Suprapubic skin (tissue), 4 donors: ENCODE measurements around the gene CYP1A1. TPM values are rescaled to one million over a fixed set of nuclear protein-coding genes. Genes with fewer than 3 reads are reported as not detected.
"Not testable (repeated sequence)": the region's sequence is repeated elsewhere in the genome, so short reads cannot be mapped to it uniquely, and the experiment has no call there.

ENCODE experiments used
- DNase-seq, 2 donors: peaks; one replicate each; pipeline ENCODE4 v3.0.0-alpha.2; 2019; ENCODE audit warnings: low spot score in 2 of 2
- H3K27ac ChIP-seq: fragments of 200-600 bp; sonication (generic); one replicate; pipeline ENCODE4 v1.5.1; 2019
- H3K27me3 ChIP-seq: fragments of 200-600 bp; sonication (generic); one replicate; pipeline ENCODE4 v1.5.1; 2019
- H3K36me3 ChIP-seq: fragments of 200-600 bp; sonication (generic); one replicate; pipeline ENCODE4 v1.5.1; 2019
- H3K4me1 ChIP-seq: fragments of 200-600 bp; sonication (generic); one replicate; pipeline ENCODE4 v1.5.1; 2019
- H3K4me3 ChIP-seq: fragments of 200-600 bp; sonication (generic); one replicate; pipeline ENCODE4 v1.5.1; 2019; ENCODE audit warnings: mild to moderate bottlenecking
- H3K9me3 ChIP-seq: fragments of 200-600 bp; sonication (generic); one replicate; pipeline ENCODE4 v1.5.1; 2019
- CTCF ChIP-seq, 2 donors: fragments of 200-600 bp in 1 of 2; fragments of 450-650 bp in 1 of 2; sonication (generic) in 1 of 2; IDR thresholded peaks; one replicate each; pipeline ENCODE4 v1.5.1; 2016 to 2019; ENCODE audit warnings: antibody characterized with exemption in 2 of 2, mild to moderate bottlenecking in 1 of 2, moderate library complexity in 1 of 2
- EP300 ChIP-seq: sonication (generic); formaldehyde crosslinking; IDR thresholded peaks from one replicate; pipeline ENCODE4 v1.6.1; 2017; ENCODE audit warnings: antibody characterized with exemption
- POLR2A ChIP-seq, 2 donors: fragments of 450-650 bp; IDR thresholded peaks; one replicate each; pipeline ENCODE4 v1.6.1; 2017; ENCODE audit warnings: antibody characterized with exemption in 2 of 2, mild to moderate bottlenecking in 2 of 2, moderate library complexity in 2 of 2
- POLR2AphosphoS5 ChIP-seq, 3 donors: sonication (generic); formaldehyde crosslinking; IDR thresholded peaks; one replicate each; pipeline ENCODE4 v1.6.1; 2017; ENCODE audit warnings: antibody characterized with exemption in 3 of 3
- WGBS: methylation state at CpG from one replicate; pipeline ENCODE4 v1.1.5; 2018; 5-methylcytosine and 5-hydroxymethylcytosine counted together
- total RNA-seq, 4 donors: library from RNA; depleted of rRNA; stranded (reverse); fragments of >200 nt; gene quantifications; one replicate each; pipeline ENCODE4 v1.1.0, GENCODE V29; 2016

The CYP1A1 gene
- total RNA-seq, 4 donors from 2014 or later: 0.64 to 6.0 (median 2.8) TPM

DNA sequence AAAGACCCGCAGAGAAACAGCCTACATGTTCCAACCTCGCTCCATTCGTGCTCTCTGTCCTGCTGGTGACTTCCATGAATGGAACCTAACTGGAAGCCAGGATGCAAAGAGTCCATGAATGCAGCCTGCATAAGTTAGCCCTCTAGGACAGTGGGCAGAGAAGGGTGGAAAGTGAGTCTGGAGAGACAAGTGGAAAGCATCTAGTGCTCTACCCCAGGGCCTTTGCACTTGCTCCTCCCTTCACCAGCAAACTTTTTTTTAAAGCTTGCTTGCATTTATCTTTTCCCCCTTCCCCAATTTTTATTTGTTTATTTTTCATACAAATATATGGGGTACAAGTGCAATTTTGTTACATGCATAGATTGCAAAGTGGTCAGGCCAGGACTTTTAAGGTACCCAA is 7.9 kb upstream of the CYP1A1 start:
- no peak for TF ChIP-seq EP300
- Histone ChIP-seq H3K36me3 (no peaks in the 10 kb centered on the region), H3K27me3 (peaks cover 72% of the 10 kb centered on the region), H3K9me3 (no peaks in the 10 kb centered on the region), H3K27ac (no peak overlapping the region), H3K4me3 (no peak overlapping the region), H3K4me1 (no peaks in the 10 kb centered on the region)
- DNase-seq: peak in 1 of 2 donors; percentile 6
- 92% methylated on average over 3 of the region's 3 CpGs for WGBS

GRCh38 chr15:74732846-74733245 is 7.5 kb upstream of the CYP1A1 start:
- peak in 1 of 2 donors; percentile 5 for DNase-seq
- H3K36me3 ChIP-seq: no peaks in the 10 kb centered on the region
- no peak overlapping the region for H3K27ac ChIP-seq
- H3K9me3 ChIP-seq: no peaks in the 10 kb centered on the region
- TF ChIP-seq POLR2A (IDR thresholded peaks at IDR 0.05) (no peak), CTCF (IDR thresholded peaks at IDR 0.05) (no peak), POLR2AphosphoS5 (IDR thresholded peaks at IDR 0.05) (no peak), EP300 (no peak)
- no peak overlapping the region for H3K4me3 ChIP-seq
- no peaks in the 10 kb centered on the region for H3K4me1 ChIP-seq
- H3K27me3 ChIP-seq: peaks cover 77% of the 10 kb centered on the region
- WGBS: 92% methylated on average over 3 of the region's 5 CpGs

DNA sequence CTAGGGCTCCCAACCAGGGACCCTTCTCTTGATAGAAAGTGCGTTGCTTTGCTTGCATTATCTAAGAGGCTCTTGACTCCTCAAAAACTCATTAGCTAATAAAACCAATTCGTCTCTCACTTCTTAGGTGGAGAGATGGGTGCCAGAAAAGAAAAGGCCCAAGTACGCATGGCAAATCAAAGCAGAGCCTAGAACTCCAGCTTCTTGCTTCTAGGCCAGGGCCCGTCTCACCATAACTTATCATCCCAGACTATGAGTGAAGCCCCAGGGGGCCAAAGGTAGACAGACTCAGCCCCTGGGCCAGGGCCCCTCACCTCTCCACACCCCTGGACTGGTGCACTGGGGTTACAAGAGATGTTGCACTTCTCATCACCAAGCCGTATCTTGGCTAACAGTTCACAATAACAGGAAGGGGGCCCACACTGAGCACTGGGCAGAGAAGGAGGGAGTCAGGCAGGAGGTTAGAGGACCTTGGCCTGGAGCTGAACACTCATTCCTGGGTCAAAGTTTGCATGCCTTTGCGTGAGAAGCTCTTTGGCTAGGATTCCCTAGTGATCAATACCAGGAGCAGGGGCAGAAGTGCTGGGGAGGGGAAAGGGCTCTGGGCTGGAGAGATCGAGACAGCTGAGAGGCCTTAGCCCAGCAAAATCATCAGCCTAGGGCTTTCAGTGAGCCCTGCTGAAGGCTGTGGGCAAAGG is 5.4 kb upstream of the CYP1A1 start:
- Histone ChIP-seq H3K9me3 (no peaks in the 10 kb centered on the region), H3K27ac (no peak overlapping the region), H3K36me3 (no peaks in the 10 kb centered on the region), H3K4me3 (no peak overlapping the region), H3K4me1 (peaks cover 14% of the 10 kb centered on the region), H3K27me3 (peaks cover 81% of the 10 kb centered on the region)
- DNase-seq: peak in 1 of 2 donors; percentile 57
- TF ChIP-seq POLR2A (IDR thresholded peaks at IDR 0.05): no peak
- TF ChIP-seq EP300: no peak
- TF ChIP-seq CTCF (IDR thresholded peaks at IDR 0.05): no peak
- no peak for TF ChIP-seq POLR2AphosphoS5 (IDR thresholded peaks at IDR 0.05)
- 79% methylated on average over 5 of the region's 7 CpGs for WGBS

DNA sequence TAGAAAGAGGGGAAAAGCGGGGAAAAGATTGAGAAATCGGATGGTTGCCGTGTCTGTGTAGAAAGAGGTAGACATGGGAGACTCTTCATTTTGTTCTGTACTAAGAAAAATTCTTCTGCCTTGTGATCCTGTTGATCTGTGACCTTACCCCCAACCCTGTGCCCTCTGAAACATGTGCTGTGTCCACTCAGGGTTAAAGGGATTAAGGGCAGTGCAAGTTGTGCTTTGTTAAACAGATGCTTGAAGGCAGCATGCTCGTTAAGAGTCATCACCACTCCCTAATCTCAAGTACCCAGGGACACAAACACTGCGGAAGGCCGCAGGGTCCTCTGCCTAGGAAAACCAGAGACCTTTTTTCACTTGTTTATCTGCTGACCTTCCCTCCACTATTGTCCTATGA is 4.0 kb upstream of the CYP1A1 start:
- 73% methylated on average over 6 of the region's 6 CpGs for WGBS
- not testable (repeated sequence) for DNase-seq

GRCh38 chr15:74728699-74729098 is 3.4 kb upstream of the CYP1A1 start:
- WGBS: no CpG with 5 or more reads among the region's 30 CpGs
- not testable (repeated sequence) for H3K9me3 ChIP-seq, H3K4me3 ChIP-seq, H3K36me3 ChIP-seq, H3K27ac ChIP-seq
- Histone ChIP-seq H3K27me3 (peaks cover 70% of the 10 kb centered on the region), H3K4me1 (peaks cover 23% of the 10 kb centered on the region)
- DNase-seq: peak; percentile 40 to 53

More for the DNA sequence above, 4.0 kb upstream of the CYP1A1 start:
- H3K4me3 ChIP-seq, H3K9me3 ChIP-seq, H3K36me3 ChIP-seq, H3K27ac ChIP-seq: not testable (repeated sequence)
- Histone ChIP-seq H3K4me1 (peaks cover 23% of the 10 kb centered on the region), H3K27me3 (peaks cover 77% of the 10 kb centered on the region)

DNA sequence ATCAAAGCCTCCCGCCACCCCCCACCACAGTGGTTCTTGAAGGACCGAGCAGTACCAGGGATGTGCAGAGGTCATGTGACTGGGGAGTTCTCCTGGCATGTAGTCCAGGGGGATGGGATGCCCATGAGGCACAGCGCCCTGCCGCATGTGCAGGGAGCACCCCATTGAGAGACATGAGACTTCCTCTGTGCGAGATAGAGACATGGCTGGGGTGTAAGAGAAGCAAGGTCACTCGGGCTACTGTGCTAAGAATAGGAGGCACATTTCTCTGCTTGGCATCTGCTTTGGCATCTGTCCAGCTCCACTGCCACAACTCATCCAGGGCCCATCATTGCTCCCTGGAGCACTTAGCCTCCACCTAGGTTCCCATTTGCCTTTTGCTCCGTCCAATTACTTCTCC is 2.4 kb upstream of the CYP1A1 start:
- Histone ChIP-seq H3K4me3 (no peak overlapping the region), H3K36me3 (no peaks in the 10 kb centered on the region), H3K27ac (no peak overlapping the region), H3K27me3 (peaks cover 62% of the 10 kb centered on the region), H3K4me1 (peaks cover 23% of the 10 kb centered on the region), H3K9me3 (no peaks in the 10 kb centered on the region)
- 64% methylated on average over 7 of the region's 7 CpGs for WGBS
- TF ChIP-seq POLR2A (IDR thresholded peaks at IDR 0.05) (no peak), POLR2AphosphoS5 (IDR thresholded peaks at IDR 0.05) (no peak), EP300 (no peak), CTCF (IDR thresholded peaks at IDR 0.05) (no peak)
- DNase-seq: peak; percentile 34 to 35

DNA sequence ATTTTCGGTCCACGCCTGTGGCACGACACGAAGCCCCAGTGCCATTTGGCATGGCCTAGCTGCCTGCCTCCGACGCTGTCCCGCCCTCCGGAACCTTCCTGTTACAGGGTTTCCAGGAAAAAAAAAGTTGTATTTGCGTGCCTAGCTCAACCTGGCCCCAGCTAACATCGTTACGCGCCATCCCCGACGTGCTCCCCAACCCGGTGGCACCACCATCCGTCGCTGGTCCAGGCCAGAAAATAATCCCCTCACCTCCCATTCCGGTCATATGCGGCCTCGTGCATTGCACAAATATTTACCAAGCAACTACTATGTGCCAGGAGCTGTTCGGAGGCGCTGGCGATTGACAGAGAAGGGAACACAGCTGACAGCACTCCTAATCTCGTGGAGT is 1.4 kb upstream of the CYP1A1 start:
- no peaks in the 10 kb centered on the region for H3K36me3 ChIP-seq
- H3K9me3 ChIP-seq: no peaks in the 10 kb centered on the region
- H3K4me3 ChIP-seq: peak overlapping the region; percentile 59
- DNase-seq: peak in 1 of 2 donors; percentile 35
- TF ChIP-seq EP300: no peak
- no peak for TF ChIP-seq CTCF (IDR thresholded peaks at IDR 0.05)
- no peak for TF ChIP-seq POLR2AphosphoS5 (IDR thresholded peaks at IDR 0.05)
- TF ChIP-seq POLR2A (IDR thresholded peaks at IDR 0.05): no peak
- 34% methylated on average over 24 of the region's 24 CpGs for WGBS
- H3K27me3 ChIP-seq: peaks cover 53% of the 10 kb centered on the region
- H3K27ac ChIP-seq: no peak overlapping the region
- H3K4me1 ChIP-seq: peaks cover 23% of the 10 kb centered on the region
